Esophagus muscularis mucosa (tissue), 4 donors: ENCODE data around the gene EMID1. TPM values are rescaled to one million over a fixed set of nuclear protein-coding genes. Genes with fewer than 3 reads are reported as not detected.

Experiments
- DNase-seq: peaks from one replicate; pipeline ENCODE4 v3.0.0-alpha.2; 2017; ENCODE audit errors: extremely low spot score
- H3K27ac ChIP-seq, 4 donors: fragments of 200-600 bp; sonication (generic); replicated peaks in 1 of 4; 1 replicate in 3 of 4; 2 replicates in 1 of 4; pipeline ENCODE4 v1.5.1; 2016 to 2019; ENCODE audit warnings: mild to moderate bottlenecking in 1 of 4
- H3K27me3 ChIP-seq, 4 donors: fragments of 200-600 bp; sonication (generic); one replicate each; pipeline versions ENCODE4 v1.5.1 to v1.6.0; 2016 to 2019
- H3K36me3 ChIP-seq, 4 donors: fragments of 200-600 bp; sonication (generic); one replicate each; pipeline ENCODE4 v1.5.1; 2016 to 2019
- H3K4me1 ChIP-seq, 4 donors: fragments of 200-600 bp; sonication (generic); one replicate each; pipeline ENCODE4 v1.5.1; 2016 to 2019
- H3K4me3 ChIP-seq, 4 donors: fragments of 200-600 bp; sonication (generic); 1 replicate in 2 of 4; 2 replicates in 2 of 4; pipeline ENCODE4 v1.5.1; 2016 to 2019; ENCODE audit warnings: mild to moderate bottlenecking in 4 of 4, moderate library complexity in 1 of 4
- H3K9me3 ChIP-seq, 4 donors: fragments of 200-600 bp; sonication (generic); 1 replicate in 3 of 4; 2 replicates in 1 of 4; pipeline ENCODE4 v1.5.1; 2016 to 2019
- CTCF ChIP-seq, 3 experiments: fragments of 200-600 bp in 2 of 3; fragments of 450-650 bp in 1 of 3; sonication (generic) in 2 of 3; IDR thresholded peaks; one replicate each; pipeline ENCODE4 v1.5.1; 2017 to 2019; ENCODE audit warnings: antibody characterized with exemption in 3 of 3, mild to moderate bottlenecking in 2 of 3, moderate library complexity in 1 of 3
- EP300 ChIP-seq: sonication (generic); formaldehyde crosslinking; IDR thresholded peaks from one replicate; pipeline ENCODE4 v1.6.1; 2017; ENCODE audit warnings: antibody characterized with exemption
- POLR2A ChIP-seq: fragments of 450-650 bp; IDR thresholded peaks from one replicate; pipeline ENCODE4 v1.6.1; 2017; ENCODE audit warnings: antibody characterized with exemption, moderate library complexity, mild to moderate bottlenecking, low read depth
- POLR2AphosphoS5 ChIP-seq, 2 donors: sonication (generic); formaldehyde crosslinking; IDR thresholded peaks; one replicate each; pipeline ENCODE4 v1.6.1; 2017; ENCODE audit warnings: antibody characterized with exemption in 2 of 2
- WGBS: methylation state at CpG from one replicate; pipeline ENCODE4 v1.1.5; 2018; 5-methylcytosine and 5-hydroxymethylcytosine counted together
- intact Hi-C: fragments of 100-400 bp; cut with DNase I; formaldehyde crosslinking; loops from one replicate; pipeline ENCODE4 v1.15.1; 2023
- total RNA-seq, 4 donors: library from RNA; depleted of rRNA; stranded (reverse); fragments of >200 nt; gene quantifications; one replicate each; pipeline versions ENCODE4 v1.1.0 to v1.2.1, GENCODE V29; 2016

Gene EMID1
- total RNA-seq, 4 donors from 2014 or later = 0.65 to 4.0 (median 0.93) TPM

GRCh38 chr22:29209624-29209929 is 3.9 kb downstream of the EMID1 start:
- Histone ChIP-seq H3K4me1 (peaks cover 4 to 16% (median 14%) of the 10 kb centered on the region in 4 donors), H3K36me3 (no peaks in the 10 kb centered on the region), H3K4me3 (no peak overlapping the region), H3K27me3 (peaks cover 0 to 16% (median 9%) of the 10 kb centered on the region in 4 donors), H3K9me3 (no peaks in the 10 kb centered on the region), H3K27ac (no peak overlapping the region)
- 89% methylated on average over 3 of the region's 3 CpGs for WGBS
- intact Hi-C loops = no loop called here
- no peak for DNase-seq
- TF ChIP-seq POLR2AphosphoS5 (IDR thresholded peaks at IDR 0.05) = no peak
- TF ChIP-seq CTCF (IDR thresholded peaks at IDR 0.05) = no peak
- TF ChIP-seq EP300 = no peak
- no peak for TF ChIP-seq POLR2A

GRCh38 chr22:29211066-29211465 is 5.4 kb downstream of the EMID1 start:
- H3K36me3 ChIP-seq = no peaks in the 10 kb centered on the region
- H3K27ac ChIP-seq = no peak overlapping the region
- no peak overlapping the region for H3K4me3 ChIP-seq
- H3K27me3 ChIP-seq = peaks cover 0 to 14% (median 9%) of the 10 kb centered on the region in 4 donors
- intact Hi-C loops = no loop called here
- H3K9me3 ChIP-seq = no peaks in the 10 kb centered on the region
- H3K4me1 ChIP-seq = peaks cover 3 to 8% (median 7%) of the 10 kb centered on the region in 4 donors
- TF ChIP-seq EP300 (no peak), POLR2AphosphoS5 (IDR thresholded peaks at IDR 0.05) (no peak), CTCF (IDR thresholded peaks at IDR 0.05) (no peak), POLR2A (no peak)
- no peak for DNase-seq
- WGBS = 94% methylated on average over 10 of the region's 11 CpGs

GRCh38 chr22:29211466-29211865 is 5.8 kb downstream of the EMID1 start:
- Histone ChIP-seq H3K4me1 (peaks cover 0 to 4% (median 3%) of the 10 kb centered on the region in 4 donors), H3K4me3 (no peak overlapping the region), H3K27me3 (peaks cover 0 to 10% (median 5%) of the 10 kb centered on the region in 4 donors), H3K27ac (no peak overlapping the region), H3K36me3 (no peaks in the 10 kb centered on the region), H3K9me3 (no peaks in the 10 kb centered on the region)
- TF ChIP-seq CTCF (IDR thresholded peaks at IDR 0.05) = no peak
- no peak for TF ChIP-seq POLR2AphosphoS5 (IDR thresholded peaks at IDR 0.05)
- no peak for TF ChIP-seq POLR2A
- no peak for TF ChIP-seq EP300
- 96% methylated on average over 9 of the region's 9 CpGs for WGBS
- intact Hi-C loops = no loop called here
- no peak for DNase-seq

GRCh38 chr22:29212743-29213142 is 7.0 kb downstream of the EMID1 start:
- Histone ChIP-seq H3K9me3 (no peaks in the 10 kb centered on the region), H3K27me3 (no peaks in the 10 kb centered on the region), H3K4me3 (no peak overlapping the region), H3K27ac (no peak overlapping the region), H3K4me1 (no peaks in the 10 kb centered on the region), H3K36me3 (no peaks in the 10 kb centered on the region)
- intact Hi-C loops = no loop called here
- 72% methylated on average over 11 of the region's 11 CpGs for WGBS
- no peak for DNase-seq
- TF ChIP-seq POLR2AphosphoS5 (IDR thresholded peaks at IDR 0.05) (no peak), EP300 (no peak), CTCF (IDR thresholded peaks at IDR 0.05) (no peak), POLR2A (no peak)

- no peaks in the 10 kb centered on the region for H3K9me3 ChIP-seq
- no peaks in the 10 kb centered on the region for H3K36me3 ChIP-seq
- no peaks in the 10 kb centered on the region for H3K4me1 ChIP-seq
- WGBS = 90% methylated on average over 2 of the region's 9 CpGs
- no peak overlapping the region for H3K27ac ChIP-seq
- no peak for DNase-seq
- no peaks in the 10 kb centered on the region for H3K27me3 ChIP-seq
- no peak overlapping the region for H3K4me3 ChIP-seq
- no peak for TF ChIP-seq POLR2A
- TF ChIP-seq CTCF (IDR thresholded peaks at IDR 0.05) = no peak
- TF ChIP-seq POLR2AphosphoS5 (IDR thresholded peaks at IDR 0.05) = no peak
- TF ChIP-seq EP300 = no peak
- intact Hi-C loops = no loop called here
These were observed 7.8 kb downstream of the EMID1 start for GRCh38 chr22:29213493-29213892.
